HCT116 (cell line): ENCODE data around the gene FHL2. TPM values are rescaled to one million over a fixed set of nuclear protein-coding genes. Genes with fewer than 3 reads are reported as not detected.

ENCODE experiments used
- ATAC-seq: fragments of 200-7000 bp; cut with Tn5 transposase; 2 replicates; pipeline ENCODE4 v1.9.1; 2020; ENCODE audit warnings: mild to moderate bottlenecking, moderate library complexity
- BruUV-seq: library from RNA; stranded (reverse); fragments of 400-500 nt; replicated peaks from 2 replicates; lab custom pipeline; 2021; lab: Mats Ljungman, UMichigan
- CTCF ChIA-PET: fragments of 300-600 bp; sonication (Branson Sonifier 250); formaldehyde crosslinking; loops from one replicate; lab custom pipeline; 2021; ENCODE audit warnings: antibody characterized with exemption; lab: Charles Lee
- POLR2A ChIA-PET: fragments of 300-600, 350-600 bp; sonication (Branson Sonifier 250); formaldehyde crosslinking; loops from one replicate; lab custom pipeline; 2021; ENCODE audit warnings: antibody characterized with exemption; lab: Charles Lee
- RAD21 ChIA-PET, 2 experiments: fragments of 300-600 bp; sonication (Branson Sonifier 250); formaldehyde crosslinking; loops; one replicate each; lab custom pipeline; 2023; ENCODE audit warnings: low total read pairs in 2 of 2; ENCODE audit not compliant: uncharacterized antibody in 2 of 2, unreplicated experiment in 2 of 2, low non-redundant PET in 1 of 2; lab: Charles Lee
- DNase-seq: peaks from one replicate; pipeline ENCODE4 v3.0.0-alpha.2; 2010; ENCODE audit warnings: low read depth, low spot score
- H2AFZ ChIP-seq: fragments of 200-600 bp; shearing (Covaris generic), sonication (generic); 2 replicates; pipeline ENCODE4 v1.6.1; 2017; ENCODE audit warnings: low read depth, mixed run types, mixed read lengths, antibody characterized with exemption, low read length; ENCODE audit not compliant: poor library complexity, severe bottlenecking
- H3K27ac ChIP-seq: 2 replicates; pipeline ENCODE4 v1.5.1; 2012; ENCODE audit warnings: low read depth, low read length
- H3K27me3 ChIP-seq: fragments of 200-600 bp; sonication (generic); 2 replicates; pipeline ENCODE4 v1.6.1; 2016; ENCODE audit warnings: mixed run types, low read length, mixed read lengths; ENCODE audit not compliant: insufficient read depth
- H3K36me3 ChIP-seq, 2 experiments: fragments of 200-500 bp in 1 of 2; fragments of 200-600 bp in 1 of 2; sonication (Bioruptor generic) in 1 of 2; sonication (generic) in 1 of 2; 2 replicates each; pipeline versions ENCODE4 v1.5.1 to v1.6.1; 2014 to 2016; ENCODE audit warnings: low read length in 2 of 2, inconsistent platforms in 1 of 2, mixed read lengths in 1 of 2, mixed run types in 1 of 2; ENCODE audit not compliant: insufficient read depth in 2 of 2, control insufficient read depth in 1 of 2
- H3K4me1 ChIP-seq, 2 experiments: fragments of 200-600 bp in 1 of 2; sonication (generic) in 1 of 2; 2 replicates each; pipeline versions ENCODE4 v1.5.1 to v1.6.1; 2012 to 2017; ENCODE audit warnings: low read length in 2 of 2, inconsistent platforms in 1 of 2, mild to moderate bottlenecking in 1 of 2, mixed read lengths in 1 of 2, mixed run types in 1 of 2, moderate library complexity in 1 of 2; ENCODE audit not compliant: insufficient read depth in 2 of 2, control insufficient read depth in 1 of 2
- H3K4me2 ChIP-seq: fragments of 200-600 bp; sonication (generic); 2 replicates; pipeline ENCODE4 v1.6.1; 2017; ENCODE audit warnings: mixed run types, low read length, mixed read lengths
- H3K4me3 ChIP-seq, 2 experiments: fragments of 200-600 bp in 1 of 2; sonication (generic) in 1 of 2; replicated peaks in 1 of 2; 2 replicates each; pipeline ENCODE4 v1.5.1; 2011 to 2016; ENCODE audit warnings: low read length in 2 of 2, control low read depth in 1 of 2, low read depth in 1 of 2, mild to moderate bottlenecking in 1 of 2, mixed read lengths in 1 of 2, mixed run types in 1 of 2
- H3K79me2 ChIP-seq: fragments of 200-600 bp; sonication (generic); 2 replicates; pipeline ENCODE4 v1.6.1; 2017; ENCODE audit warnings: mild to moderate bottlenecking, mixed run types, low read length, moderate library complexity, mixed read lengths; ENCODE audit not compliant: insufficient read depth
- H3K9ac ChIP-seq: fragments of 200-600 bp; sonication (generic); 2 replicates; pipeline ENCODE4 v1.6.1; 2016; ENCODE audit warnings: low read length, mixed read lengths
- H3K9me2 ChIP-seq: fragments of 200-600 bp; sonication (generic), shearing (Covaris generic); 2 replicates; pipeline ENCODE4 v1.6.1; 2017; ENCODE audit warnings: mixed run types, mild to moderate bottlenecking, moderate library complexity; ENCODE audit not compliant: insufficient read depth
- H3K9me3 ChIP-seq, 2 experiments: fragments of 200-500 bp in 1 of 2; fragments of 200-600 bp in 1 of 2; sonication (Bioruptor generic) in 1 of 2; sonication (generic) in 1 of 2; 2 replicates each; pipeline ENCODE4 v1.6.1; 2014 to 2017; ENCODE audit warnings: low read length in 2 of 2, mixed read lengths in 2 of 2, inconsistent platforms in 1 of 2, low read depth in 1 of 2, mild to moderate bottlenecking in 1 of 2, mixed run types in 1 of 2, moderate library complexity in 1 of 2; ENCODE audit not compliant: control insufficient read depth in 1 of 2, insufficient read depth in 1 of 2
- H4K20me1 ChIP-seq: fragments of 200-600 bp; sonication (generic), shearing (Covaris generic); 2 replicates; pipeline ENCODE4 v1.6.1; 2017; ENCODE audit warnings: mixed run types, mild to moderate bottlenecking, moderate library complexity; ENCODE audit not compliant: insufficient read depth
- CBX3 ChIP-seq: IDR thresholded peaks from 2 replicates; pipeline ENCODE4 v1.6.1; 2012; ENCODE audit warnings: low read depth
- EGR1 ChIP-seq: IDR thresholded peaks from 2 replicates; pipeline ENCODE4 v1.6.1; 2012; ENCODE audit warnings: low read depth
- EZH2 ChIP-seq: fragments of 200-600 bp; sonication (generic); IDR thresholded peaks from 2 replicates; pipeline ENCODE4 v1.6.1; 2017; ENCODE audit warnings: antibody characterized with exemption, mixed run types
- EZH2phosphoT487 ChIP-seq: fragments of 200-600 bp; IDR thresholded peaks from 2 replicates; pipeline ENCODE4 v1.6.1; 2018; ENCODE audit warnings: antibody characterized with exemption, borderline replicate concordance
- FOSL1 ChIP-seq: IDR thresholded peaks from 2 replicates; pipeline ENCODE4 v1.6.1; 2012; ENCODE audit warnings: low read depth
- JUND ChIP-seq: IDR thresholded peaks from 2 replicates; pipeline ENCODE4 v1.6.1; 2012
- SP1 ChIP-seq: IDR thresholded peaks from 2 replicates; pipeline ENCODE4 v1.6.1; 2012; ENCODE audit warnings: low read depth
- SRF ChIP-seq: IDR thresholded peaks from 2 replicates; pipeline ENCODE4 v1.6.1; 2012; ENCODE audit warnings: low read depth
- ZNF274 ChIP-seq: fragments of 200-500 bp; sonication (Bioruptor generic); IDR thresholded peaks from 2 replicates; pipeline ENCODE4 v1.6.1; 2014; ENCODE audit warnings: mild to moderate bottlenecking, low read depth, low read length, inconsistent platforms
- intact Hi-C: fragments of 100-400 bp; cut with micrococcal nuclease; formaldehyde crosslinking; loops from 2 replicates; pipeline ENCODE4 v1.10.0; 2022
- total RNA-seq: library from RNA; stranded (reverse); gene quantifications from one replicate; pipeline ENCODE4 v1.2.1, GENCODE V29; 2021; ENCODE audit not compliant: unreplicated experiment
- TF ChIP-seq, protein P1 (sequence below): IDR thresholded peaks from 2 replicates; pipeline ENCODE4 v1.6.1; 2011; ENCODE audit warnings: mild to moderate bottlenecking, low read length, moderate library complexity; ENCODE audit not compliant: insufficient replicate concordance; ENCODE audit errors: extremely low read depth
- TF ChIP-seq, protein P2 (sequence below): IDR thresholded peaks from 2 replicates; pipeline ENCODE4 v1.6.1; 2012; ENCODE audit warnings: low read depth
- TF ChIP-seq, protein P3 (sequence below), 3 experiments: fragments of 200-600 bp in 1 of 3; sonication (generic) in 1 of 3; IDR thresholded peaks in 2 of 3; conservative IDR thresholded peaks in 1 of 3; 2 replicates each; pipeline ENCODE4 v1.5.1; 2012 to 2017; ENCODE audit warnings: low read depth in 2 of 3, low read length in 2 of 3, antibody characterized with exemption in 1 of 3, borderline replicate concordance in 1 of 3, control low read depth in 1 of 3, mild to moderate bottlenecking in 1 of 3, mixed read lengths in 1 of 3, mixed run types in 1 of 3, moderate library complexity in 1 of 3; ENCODE audit not compliant: insufficient read depth in 1 of 3
- TF ChIP-seq, protein P4 (sequence below): IDR thresholded peaks from 2 replicates; pipeline ENCODE4 v1.6.1; 2012

The FHL2 gene
- total RNA-seq, 1 experiment from 2014 or later, result 86.6 TPM

DNA sequence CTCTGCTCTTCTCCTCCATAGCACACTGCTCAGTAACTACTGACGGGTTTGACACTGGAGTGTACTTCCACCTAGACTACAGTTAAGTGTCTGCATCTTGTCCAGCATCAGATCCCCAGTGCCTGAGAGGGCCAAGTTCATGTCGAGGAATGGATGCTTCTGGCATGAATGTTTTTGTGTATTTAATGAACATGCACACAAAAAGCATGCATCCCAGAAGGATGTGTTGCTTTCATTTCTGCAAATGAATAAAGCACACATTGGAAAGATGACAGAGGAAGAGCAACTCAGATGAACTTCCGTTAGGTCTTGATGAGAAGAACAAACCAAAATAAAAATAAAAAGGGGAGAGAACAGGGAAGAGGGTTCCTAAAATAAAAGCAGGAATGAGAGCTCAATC is 33.6 kb downstream of the FHL2 start (continued):
- TF ChIP-seq, protein P1, sequence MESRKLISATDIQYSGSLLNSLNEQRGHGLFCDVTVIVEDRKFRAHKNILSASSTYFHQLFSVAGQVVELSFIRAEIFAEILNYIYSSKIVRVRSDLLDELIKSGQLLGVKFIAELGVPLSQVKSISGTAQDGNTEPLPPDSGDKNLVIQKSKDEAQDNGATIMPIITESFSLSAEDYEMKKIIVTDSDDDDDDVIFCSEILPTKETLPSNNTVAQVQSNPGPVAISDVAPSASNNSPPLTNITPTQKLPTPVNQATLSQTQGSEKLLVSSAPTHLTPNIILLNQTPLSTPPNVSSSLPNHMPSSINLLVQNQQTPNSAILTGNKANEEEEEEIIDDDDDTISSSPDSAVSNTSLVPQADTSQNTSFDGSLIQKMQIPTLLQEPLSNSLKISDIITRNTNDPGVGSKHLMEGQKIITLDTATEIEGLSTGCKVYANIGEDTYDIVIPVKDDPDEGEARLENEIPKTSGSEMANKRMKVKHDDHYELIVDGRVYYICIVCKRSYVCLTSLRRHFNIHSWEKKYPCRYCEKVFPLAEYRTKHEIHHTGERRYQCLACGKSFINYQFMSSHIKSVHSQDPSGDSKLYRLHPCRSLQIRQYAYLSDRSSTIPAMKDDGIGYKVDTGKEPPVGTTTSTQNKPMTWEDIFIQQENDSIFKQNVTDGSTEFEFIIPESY, result no peak

DNA sequence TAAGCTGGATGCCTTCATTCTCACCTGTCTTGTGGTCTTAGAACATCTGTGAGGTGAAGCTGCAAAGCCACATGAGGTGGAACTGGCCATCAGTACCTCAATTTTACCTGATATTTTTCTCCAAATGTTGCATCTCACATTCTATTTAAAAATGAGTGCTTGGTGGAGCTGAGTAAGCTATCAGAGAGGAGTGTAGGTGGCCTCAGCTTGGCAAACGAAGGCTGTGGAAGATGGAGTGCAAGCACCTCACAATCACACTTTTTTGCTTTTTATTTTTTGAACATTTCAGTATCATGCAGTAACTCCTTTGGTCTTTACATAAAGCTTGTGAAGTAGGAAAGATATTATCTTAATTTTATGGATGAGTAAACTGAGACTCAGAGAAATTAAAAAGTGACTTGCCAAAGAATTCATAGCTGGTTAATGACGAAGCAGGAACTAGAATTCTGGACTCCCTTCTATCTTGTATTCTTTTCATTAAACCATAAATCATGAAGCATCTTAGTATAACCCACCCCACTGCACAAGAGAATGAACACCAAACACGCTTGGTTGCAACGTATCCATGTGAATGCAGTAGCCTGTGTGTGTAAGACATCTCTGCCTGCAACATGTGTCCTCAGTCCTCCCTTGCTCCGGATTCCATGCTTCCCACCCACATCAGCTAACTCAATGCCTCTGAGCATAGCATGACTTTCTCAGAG is 34.3 kb downstream of the FHL2 start:
- H3K36me3 ChIP-seq, result peaks cover 27 to 73% of the 10 kb centered on the region in 2 experiments; a peak in 3 of 4 replicates
- no peaks in the 10 kb centered on the region for H4K20me1 ChIP-seq
- H3K79me2 ChIP-seq, result peaks cover 31% of the 10 kb centered on the region; the same call in 1 of the 2 replicates
- H3K4me1 ChIP-seq, result no peaks in the 10 kb centered on the region
- no peaks in the 10 kb centered on the region for H3K27me3 ChIP-seq
- ATAC-seq, result no peak
- H3K4me2 ChIP-seq, result no peak overlapping the region
- TF ChIP-seq, protein P2, sequence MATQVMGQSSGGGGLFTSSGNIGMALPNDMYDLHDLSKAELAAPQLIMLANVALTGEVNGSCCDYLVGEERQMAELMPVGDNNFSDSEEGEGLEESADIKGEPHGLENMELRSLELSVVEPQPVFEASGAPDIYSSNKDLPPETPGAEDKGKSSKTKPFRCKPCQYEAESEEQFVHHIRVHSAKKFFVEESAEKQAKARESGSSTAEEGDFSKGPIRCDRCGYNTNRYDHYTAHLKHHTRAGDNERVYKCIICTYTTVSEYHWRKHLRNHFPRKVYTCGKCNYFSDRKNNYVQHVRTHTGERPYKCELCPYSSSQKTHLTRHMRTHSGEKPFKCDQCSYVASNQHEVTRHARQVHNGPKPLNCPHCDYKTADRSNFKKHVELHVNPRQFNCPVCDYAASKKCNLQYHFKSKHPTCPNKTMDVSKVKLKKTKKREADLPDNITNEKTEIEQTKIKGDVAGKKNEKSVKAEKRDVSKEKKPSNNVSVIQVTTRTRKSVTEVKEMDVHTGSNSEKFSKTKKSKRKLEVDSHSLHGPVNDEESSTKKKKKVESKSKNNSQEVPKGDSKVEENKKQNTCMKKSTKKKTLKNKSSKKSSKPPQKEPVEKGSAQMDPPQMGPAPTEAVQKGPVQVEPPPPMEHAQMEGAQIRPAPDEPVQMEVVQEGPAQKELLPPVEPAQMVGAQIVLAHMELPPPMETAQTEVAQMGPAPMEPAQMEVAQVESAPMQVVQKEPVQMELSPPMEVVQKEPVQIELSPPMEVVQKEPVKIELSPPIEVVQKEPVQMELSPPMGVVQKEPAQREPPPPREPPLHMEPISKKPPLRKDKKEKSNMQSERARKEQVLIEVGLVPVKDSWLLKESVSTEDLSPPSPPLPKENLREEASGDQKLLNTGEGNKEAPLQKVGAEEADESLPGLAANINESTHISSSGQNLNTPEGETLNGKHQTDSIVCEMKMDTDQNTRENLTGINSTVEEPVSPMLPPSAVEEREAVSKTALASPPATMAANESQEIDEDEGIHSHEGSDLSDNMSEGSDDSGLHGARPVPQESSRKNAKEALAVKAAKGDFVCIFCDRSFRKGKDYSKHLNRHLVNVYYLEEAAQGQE, result no peak
- TF ChIP-seq, protein P3, sequence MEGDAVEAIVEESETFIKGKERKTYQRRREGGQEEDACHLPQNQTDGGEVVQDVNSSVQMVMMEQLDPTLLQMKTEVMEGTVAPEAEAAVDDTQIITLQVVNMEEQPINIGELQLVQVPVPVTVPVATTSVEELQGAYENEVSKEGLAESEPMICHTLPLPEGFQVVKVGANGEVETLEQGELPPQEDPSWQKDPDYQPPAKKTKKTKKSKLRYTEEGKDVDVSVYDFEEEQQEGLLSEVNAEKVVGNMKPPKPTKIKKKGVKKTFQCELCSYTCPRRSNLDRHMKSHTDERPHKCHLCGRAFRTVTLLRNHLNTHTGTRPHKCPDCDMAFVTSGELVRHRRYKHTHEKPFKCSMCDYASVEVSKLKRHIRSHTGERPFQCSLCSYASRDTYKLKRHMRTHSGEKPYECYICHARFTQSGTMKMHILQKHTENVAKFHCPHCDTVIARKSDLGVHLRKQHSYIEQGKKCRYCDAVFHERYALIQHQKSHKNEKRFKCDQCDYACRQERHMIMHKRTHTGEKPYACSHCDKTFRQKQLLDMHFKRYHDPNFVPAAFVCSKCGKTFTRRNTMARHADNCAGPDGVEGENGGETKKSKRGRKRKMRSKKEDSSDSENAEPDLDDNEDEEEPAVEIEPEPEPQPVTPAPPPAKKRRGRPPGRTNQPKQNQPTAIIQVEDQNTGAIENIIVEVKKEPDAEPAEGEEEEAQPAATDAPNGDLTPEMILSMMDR (IDR thresholded peaks at IDR 0.05 in 2 of 3, conservative IDR thresholded peaks at IDR 0.05 in 1 of 3; ENCODE audit: borderline replicate concordance in 1 of 3, insufficient read depth in 1 of 3, low read depth in 2 of 3, low read length in 2 of 3), result no peak
- TF ChIP-seq ZNF274 (no peak), CBX3 (no peak), SRF (no peak), JUND (no peak), EZH2 (no peak), EZH2phosphoT487 (no peak), EGR1 (no peak), SP1 (no peak), FOSL1 (no peak)
- TF ChIP-seq, protein P4, sequence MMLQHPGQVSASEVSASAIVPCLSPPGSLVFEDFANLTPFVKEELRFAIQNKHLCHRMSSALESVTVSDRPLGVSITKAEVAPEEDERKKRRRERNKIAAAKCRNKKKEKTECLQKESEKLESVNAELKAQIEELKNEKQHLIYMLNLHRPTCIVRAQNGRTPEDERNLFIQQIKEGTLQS, result no peak
- TF ChIP-seq, protein P1, result no peak
- ChIA-PET RAD21 (no interaction called here), CTCF (no interaction called here), POLR2A (no interaction called here)
- H3K9ac ChIP-seq, result no peak overlapping the region
- H2AFZ ChIP-seq, result no peak overlapping the region
- H3K27ac ChIP-seq, result no peak overlapping the region
- no peaks in the 10 kb centered on the region for H3K9me2 ChIP-seq
- intact Hi-C loops, result no loop called here
- no TSS peak for BruUV-seq
- DNase-seq, result no peak
- no peak overlapping the region for H3K4me3 ChIP-seq
- H3K9me3 ChIP-seq, result no peaks in the 10 kb centered on the region
